ENCODE measurements around the gene PDZD2.

- TF ChIP-seq CTCF (IDR thresholded peaks at IDR 0.05) (no peak), POLR2AphosphoS5 (IDR thresholded peaks at IDR 0.05) (no peak)
These were observed 508.3 kb downstream of the PDZD2 start for GRCh38 chr5:32147236-32147635.

All from prostate gland (tissue), 2 donors.